GM23338 (cell line): ENCODE results near the gene TAF3. TPM values are rescaled to one million over a fixed set of nuclear protein-coding genes. Genes with fewer than 3 reads are reported as not detected.

Experiments used
- ATAC-seq: fragments of 200-7000 bp; cut with Tn5 transposase; 3 replicates; pipeline ENCODE4 v1.9.1; 2020
- DNase-seq: peaks from one replicate; pipeline ENCODE4 v3.0.0-alpha.2; 2015; ENCODE audit warnings: low spot score
- H2AFZ ChIP-seq: fragments of 200-600 bp; sonication (generic); 2 replicates; pipeline ENCODE4 v1.8.0; 2016; ENCODE audit warnings: antibody characterized with exemption, mild to moderate bottlenecking, moderate library complexity
- H3F3A ChIP-seq: fragments of 200-600 bp; sonication (generic); replicated peaks from 2 replicates; pipeline ENCODE4 v1.8.0; 2017; ENCODE audit warnings: antibody characterized with exemption, mixed run types, low read depth
- H3K27ac ChIP-seq: fragments of 200-600 bp; sonication (generic); 2 replicates; pipeline ENCODE4 v1.6.1; 2016; ENCODE audit warnings: low read depth
- H3K27me3 ChIP-seq: fragments of 200-600 bp; sonication (generic); 2 replicates; pipeline ENCODE4 v1.8.0; 2016; ENCODE audit warnings: mild to moderate bottlenecking, mixed run types, moderate library complexity; ENCODE audit not compliant: insufficient read depth
- H3K36me3 ChIP-seq: fragments of 200-600 bp; sonication (generic); 2 replicates; pipeline ENCODE4 v1.8.0; 2016; ENCODE audit warnings: mild to moderate bottlenecking; ENCODE audit not compliant: insufficient read depth
- H3K4me1 ChIP-seq: fragments of 200-600 bp; sonication (generic); 2 replicates; pipeline ENCODE4 v1.8.0; 2016; ENCODE audit warnings: mild to moderate bottlenecking, moderate library complexity; ENCODE audit not compliant: insufficient read depth
- H3K4me2 ChIP-seq: fragments of 200-600 bp; sonication (generic); 2 replicates; pipeline ENCODE4 v1.7.1; 2017; ENCODE audit warnings: mixed run types
- H3K4me3 ChIP-seq: fragments of 200-600 bp; sonication (generic); 2 replicates; pipeline ENCODE4 v1.6.1; 2016; ENCODE audit warnings: mixed run types
- H3K79me2 ChIP-seq: fragments of 200-600 bp; sonication (generic); replicated peaks from 2 replicates; pipeline ENCODE4 v1.8.0; 2017; ENCODE audit warnings: mild to moderate bottlenecking; ENCODE audit not compliant: insufficient read depth
- H3K9me2 ChIP-seq: fragments of 200-600 bp; sonication (generic); 2 replicates; pipeline ENCODE4 v1.8.0; 2017; ENCODE audit not compliant: insufficient read depth
- H4K20me1 ChIP-seq: fragments of 200-600 bp; sonication (generic); replicated peaks from 2 replicates; pipeline ENCODE4 v1.8.0; 2017; ENCODE audit warnings: mild to moderate bottlenecking; ENCODE audit not compliant: insufficient read depth
- H3K27ac Mint-ChIP-seq: 2 replicates; pipeline ENCODE4 v1.8.0; 2020; ENCODE audit warnings: inconsistent platforms, mild to moderate bottlenecking, moderate library complexity, mixed read lengths
- H3K27me3 Mint-ChIP-seq: 3 replicates; pipeline ENCODE4 v1.8.0; 2022; ENCODE audit warnings: low read depth, mild to moderate bottlenecking, moderate library complexity, mixed read lengths, inconsistent platforms; ENCODE audit not compliant: insufficient read depth, poor library complexity
- H3K36me3 Mint-ChIP-seq: 3 replicates; pipeline ENCODE4 v1.8.0; 2021; ENCODE audit warnings: low read depth, mild to moderate bottlenecking, inconsistent platforms, moderate library complexity, mixed read lengths
- H3K4me1 Mint-ChIP-seq: 3 replicates; pipeline ENCODE4 v1.8.0; 2020; ENCODE audit warnings: mild to moderate bottlenecking, inconsistent platforms, mixed read lengths
- H3K4me3 Mint-ChIP-seq: 3 replicates; pipeline ENCODE4 v1.8.0; 2021; ENCODE audit warnings: moderate library complexity, mild to moderate bottlenecking, inconsistent platforms, mixed read lengths
- H3K9me3 Mint-ChIP-seq: 3 replicates; pipeline ENCODE4 v1.8.0; 2020; ENCODE audit warnings: moderate library complexity, mild to moderate bottlenecking, inconsistent platforms, mixed read lengths
- CREB1 ChIP-seq: fragments of 250-450 bp; sonication (Bioruptor Pico); IDR thresholded peaks from 2 replicates; pipeline ENCODE4 v1.5.0; 2020; ENCODE audit warnings: low read depth, mild to moderate bottlenecking, moderate library complexity
- CTCF ChIP-seq, 2 experiments: fragments of 200-600 bp in 1 of 2; sonication (generic) in 1 of 2; conservative IDR thresholded peaks; 2 replicates each; pipeline versions ENCODE4 v1.5.1 to v1.6.1; 2016 to 2017; ENCODE audit warnings: antibody characterized with exemption in 2 of 2, low read depth in 2 of 2, mild to moderate bottlenecking in 2 of 2, moderate library complexity in 1 of 2
- JUNB ChIP-seq: IDR thresholded peaks from one replicate; pipeline ENCODE4 v1.6.1; 2016; ENCODE audit warnings: antibody characterized with exemption; ENCODE audit not compliant: unreplicated experiment
- POLR2AphosphoS5 ChIP-seq: IDR thresholded peaks from 2 replicates; pipeline ENCODE4 v1.6.1; 2016; ENCODE audit warnings: antibody characterized with exemption, low read depth
- REST ChIP-seq: IDR thresholded peaks from one replicate; pipeline ENCODE4 v1.6.1; 2018; ENCODE audit warnings: antibody characterized with exemption; ENCODE audit not compliant: unreplicated experiment
- STAT1 ChIP-seq: IDR thresholded peaks from one replicate; pipeline ENCODE4 v1.6.1; 2016; ENCODE audit warnings: antibody characterized with exemption; ENCODE audit not compliant: unreplicated experiment
- ZNF114 ChIP-seq: fragments of 250-450 bp; sonication (Bioruptor Pico); IDR thresholded peaks from 2 replicates; pipeline ENCODE4 v1.5.0; 2020; ENCODE audit warnings: mild to moderate bottlenecking, moderate library complexity
- ZNF331 ChIP-seq: fragments of 250-450 bp; sonication (Bioruptor Pico); IDR thresholded peaks from 2 replicates; pipeline ENCODE4 v1.5.0; 2020; ENCODE audit warnings: low read depth, mild to moderate bottlenecking, moderate library complexity
- ZNF462 ChIP-seq: fragments of 250-450 bp; sonication (Bioruptor Pico); IDR thresholded peaks from 2 replicates; pipeline ENCODE4 v1.5.0; 2020; ENCODE audit warnings: mild to moderate bottlenecking, moderate library complexity
- polyA plus RNA-seq: library from polyadenylated mRNA; unstranded; fragments of >200 nt; fragmentation: Nextera tagmentation; extraction: Ambion mirVana; gene quantifications from 2 replicates; pipeline ENCODE4 v1.2.1, GENCODE V29; 2016
- total RNA-seq: library from RNA; depleted of rRNA; stranded (reverse); fragments of >200 nt; shearing (Covaris generic); gene quantifications from 2 replicates; pipeline ENCODE4 v1.2.3, GENCODE V29; 2014

TAF3 gene
- total and polyA plus RNA-seq, 2 experiments from 2014 or later: 6.4 to 15.2 TPM

GRCh38 chr10:7952266-7952665 is 134.0 kb downstream of the TAF3 start (continued):
- TF ChIP-seq ZNF462 (CRISPR knock-in tag): no peak
- TF ChIP-seq CREB1 (CRISPR knock-in tag): no peak

GRCh38 chr10:7953447-7953846 is 135.1 kb downstream of the TAF3 start:
- Mint-ChIP-seq H3K36me3 (no peaks in the 10 kb centered on the region), H3K9me3 (no peaks in the 10 kb centered on the region), H3K4me3 (no peak overlapping the region), H3K27ac (no peak overlapping the region), H3K27me3 (no peaks in the 10 kb centered on the region), H3K4me1 (peaks cover 6% of the 10 kb centered on the region)
- no peak for ATAC-seq
- Histone ChIP-seq H3K79me2 (no peaks in the 10 kb centered on the region; the same call in 1 of the 2 replicates), H3K36me3 (no peaks in the 10 kb centered on the region), H3F3A (no peaks in the 10 kb centered on the region), H2AFZ (no peak overlapping the region), H3K9me2 (no peaks in the 10 kb centered on the region), H3K27ac (no peak overlapping the region), H3K4me2 (no peak overlapping the region), H3K4me3 (no peak overlapping the region), H4K20me1 (no peaks in the 10 kb centered on the region), H3K4me1 (peaks cover 3% of the 10 kb centered on the region; the same call in 1 of the 2 replicates), H3K27me3 (no peaks in the 10 kb centered on the region)
- no peak for DNase-seq
- no peak for TF ChIP-seq CREB1 (CRISPR knock-in tag)

GRCh38 chr10:7955446-7955845 is 137.1 kb downstream of the TAF3 start:
- Histone ChIP-seq H3K4me2 (no peak overlapping the region), H3K27ac (no peak overlapping the region), H3F3A (no peaks in the 10 kb centered on the region), H4K20me1 (no peaks in the 10 kb centered on the region), H2AFZ (no peak overlapping the region), H3K4me3 (no peak overlapping the region), H3K9me2 (no peaks in the 10 kb centered on the region), H3K79me2 (no peaks in the 10 kb centered on the region; the same call in 1 of the 2 replicates), H3K36me3 (no peaks in the 10 kb centered on the region), H3K4me1 (no peaks in the 10 kb centered on the region), H3K27me3 (no peaks in the 10 kb centered on the region)
- Mint-ChIP-seq H3K27me3 (no peaks in the 10 kb centered on the region), H3K36me3 (no peaks in the 10 kb centered on the region), H3K9me3 (no peaks in the 10 kb centered on the region), H3K4me3 (no peak overlapping the region), H3K4me1 (no peaks in the 10 kb centered on the region), H3K27ac (0 out of 2 replicates have a peak overlapping the region, but pooled peaks have one; percentile 26)
- ATAC-seq (no peak), DNase-seq (no peak)
- TF ChIP-seq STAT1: no peak
- no peak for TF ChIP-seq CTCF (conservative IDR thresholded peaks at IDR 0.05; ENCODE audit: low read depth in 2 of 2)
- TF ChIP-seq CREB1 (CRISPR knock-in tag): no peak
- TF ChIP-seq REST: no peak
- no peak for TF ChIP-seq POLR2AphosphoS5
- no peak for TF ChIP-seq JUNB
- TF ChIP-seq ZNF114 (CRISPR knock-in tag): no peak
- no peak for TF ChIP-seq ZNF331 (CRISPR knock-in tag)
